ENCODE data around the gene CTSO. TPM values are rescaled to one million over a fixed set of nuclear protein-coding genes. Genes with fewer than 3 reads are reported as not detected.
"Not testable (repeated sequence)": the region's sequence is repeated elsewhere in the genome, so short reads cannot be mapped to it uniquely, and the experiment has no call there.

CTSO gene
- total RNA-seq, 2 donors from 2014 or later, result 11.4 to 16.7 TPM

DNA sequence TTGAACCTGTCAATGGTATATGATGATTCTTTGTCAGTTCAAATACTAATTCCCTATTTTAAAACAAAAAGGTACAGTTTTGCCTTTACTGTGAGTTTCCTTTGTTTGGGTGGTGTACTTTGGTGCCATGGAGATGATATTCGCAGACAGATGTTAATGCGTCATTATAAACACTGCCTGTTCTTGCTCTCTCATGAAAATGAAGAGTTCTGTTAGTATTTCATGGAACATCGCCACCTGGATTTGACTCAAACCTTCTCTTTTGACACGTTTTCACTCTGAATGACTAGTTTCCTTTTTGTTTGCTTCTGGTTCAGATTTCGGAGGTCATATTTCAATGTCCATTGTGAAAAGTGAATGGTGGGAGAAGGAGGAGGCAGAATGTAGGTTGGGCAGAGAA is 6.9 kb upstream of the CTSO start:
- ATAC-seq, result no peak
- intact Hi-C loops (cut with DNase I, micrococcal nuclease), result no loop called here
- no peak for DNase-seq

DNA sequence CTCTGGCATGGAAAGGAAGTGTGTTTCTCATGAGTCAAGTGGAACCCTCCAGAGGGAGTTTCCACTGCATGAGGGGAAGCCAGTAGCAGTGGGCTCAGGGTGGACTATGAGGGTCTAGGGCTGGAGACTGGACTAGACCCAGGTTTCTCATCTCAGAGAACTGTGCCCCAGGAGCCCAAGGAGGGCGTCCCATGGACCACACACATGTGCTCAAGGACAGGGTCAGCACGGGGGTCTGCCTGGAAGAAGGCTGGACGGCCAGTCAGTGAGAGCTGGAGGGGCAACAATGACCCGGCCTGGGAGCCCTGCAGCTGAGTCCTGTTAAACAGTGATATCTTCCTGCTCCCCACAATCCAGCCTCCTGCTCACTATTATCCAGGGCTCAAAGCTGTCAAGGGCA is 5.8 kb upstream of the CTSO start:
- intact Hi-C loops (cut with DNase I, micrococcal nuclease), result loop anchor here in 1 of 2 donors (10.0 kb wide), 1 partner anchor 555 kb away; no protein-coding TSS in a partner anchor
- ATAC-seq (no peak), DNase-seq (no peak)

DNA sequence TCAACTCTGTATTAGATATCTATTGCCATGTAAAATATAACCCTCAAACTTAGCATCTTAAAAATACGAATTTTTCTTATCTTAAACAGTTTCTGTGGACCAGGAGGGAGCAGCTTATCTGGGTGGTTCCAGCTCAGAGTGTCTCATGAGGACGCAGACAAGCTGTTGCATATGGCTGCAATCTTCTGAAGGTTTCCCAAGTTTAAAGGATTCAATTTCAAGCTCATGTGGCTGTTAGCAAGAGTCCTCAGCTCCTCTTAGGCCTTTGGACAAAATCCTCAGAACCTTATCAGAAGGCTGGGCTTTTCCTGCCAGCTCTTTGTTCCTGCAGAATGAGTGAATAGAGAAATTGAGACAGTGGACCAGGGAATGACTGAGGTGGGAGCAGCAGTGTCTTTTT is 2.8 kb upstream of the CTSO start:
- intact Hi-C loops (cut with DNase I, micrococcal nuclease), result loop anchor here in 1 of 2 donors (10.0 kb wide), 1 partner anchor 552 kb away; no protein-coding TSS in a partner anchor
- DNase-seq, result no peak
- no peak for ATAC-seq

DNA sequence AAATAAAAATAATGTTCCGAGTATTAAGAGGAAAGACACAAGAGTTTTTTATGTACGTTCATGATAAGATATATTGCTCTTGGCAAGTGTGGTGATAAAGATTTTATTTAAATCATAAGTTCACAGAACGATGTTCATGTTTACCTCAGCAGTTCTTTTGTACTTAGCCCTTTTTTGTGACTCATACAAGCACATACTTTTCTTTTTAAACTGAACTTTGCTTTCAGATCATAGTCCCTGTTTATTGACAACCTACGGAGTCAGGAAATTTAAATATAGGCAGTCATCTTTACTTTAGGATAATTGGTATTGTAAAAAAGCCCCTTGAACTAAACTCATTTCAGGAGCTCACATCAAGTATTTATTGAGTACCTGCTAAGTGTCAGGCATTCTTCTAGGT is 1.3 kb upstream of the CTSO start:
- DNase-seq (no peak), ATAC-seq (peak; percentile 79)
- intact Hi-C loops (cut with DNase I, micrococcal nuclease), result loop anchor here in 1 of 2 donors (10.0 kb wide), 1 partner anchor 550 kb away; no protein-coding TSS in a partner anchor

DNA sequence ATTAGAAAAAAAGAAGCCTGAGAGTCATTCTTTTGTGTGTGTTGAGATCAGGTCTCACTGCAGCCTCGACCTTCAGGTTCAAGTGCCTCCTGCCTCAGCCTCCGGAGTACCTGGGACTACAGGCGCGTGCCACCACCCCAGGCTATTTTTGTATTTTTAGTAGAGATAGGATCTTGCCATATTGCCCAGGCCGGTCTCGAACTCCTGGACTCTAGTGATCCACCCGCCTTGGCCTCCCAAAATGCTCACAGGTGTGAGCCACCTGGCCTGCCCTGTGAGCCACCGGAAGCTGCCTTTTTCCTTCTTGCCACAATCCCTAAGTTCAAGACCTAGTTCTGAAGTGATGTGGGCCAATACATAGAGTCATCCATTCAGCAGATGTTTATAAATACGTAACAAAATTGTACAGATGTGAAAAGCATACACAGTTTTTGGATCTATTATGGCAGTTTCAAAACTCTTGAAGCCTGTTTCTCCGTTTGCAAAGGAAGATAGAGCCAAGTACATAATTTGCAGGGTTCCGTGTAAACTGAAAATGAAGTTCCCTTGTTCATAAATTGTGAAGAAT is 536 bp upstream of the CTSO start:
- intact Hi-C loops (cut with DNase I, micrococcal nuclease), result loop anchor here in 1 of 2 donors (10.0 kb wide), 1 partner anchor 549 kb away; no protein-coding TSS in a partner anchor
- peak; percentile 3 for ATAC-seq
- DNase-seq, result peak in 1 of 2 donors; percentile 11

DNA sequence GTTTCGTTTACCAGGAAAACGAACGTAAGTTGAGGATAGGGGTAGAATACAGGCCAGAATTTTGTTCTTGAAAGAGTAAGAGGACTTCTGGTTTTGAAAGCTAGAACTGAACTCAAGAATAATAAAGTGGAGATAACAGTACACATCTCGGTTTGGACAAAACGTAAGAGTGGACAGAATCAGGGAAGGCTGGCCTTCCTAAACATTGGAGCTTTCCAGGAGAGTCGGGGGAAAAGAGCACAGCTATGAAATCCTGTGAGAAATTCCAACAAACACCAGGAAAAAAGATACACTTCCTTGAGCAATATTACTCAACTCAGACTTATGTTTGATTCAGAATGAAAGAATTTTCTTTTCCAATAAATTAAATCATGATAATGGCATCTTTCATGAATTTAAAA is 1.2 kb downstream of the CTSO start:
- intact Hi-C loops (cut with DNase I, micrococcal nuclease), result loop anchor here in 1 of 2 donors (10.0 kb wide), 1 partner anchor 548 kb away; no protein-coding TSS in a partner anchor
- DNase-seq (no peak), ATAC-seq (no peak)

DNA sequence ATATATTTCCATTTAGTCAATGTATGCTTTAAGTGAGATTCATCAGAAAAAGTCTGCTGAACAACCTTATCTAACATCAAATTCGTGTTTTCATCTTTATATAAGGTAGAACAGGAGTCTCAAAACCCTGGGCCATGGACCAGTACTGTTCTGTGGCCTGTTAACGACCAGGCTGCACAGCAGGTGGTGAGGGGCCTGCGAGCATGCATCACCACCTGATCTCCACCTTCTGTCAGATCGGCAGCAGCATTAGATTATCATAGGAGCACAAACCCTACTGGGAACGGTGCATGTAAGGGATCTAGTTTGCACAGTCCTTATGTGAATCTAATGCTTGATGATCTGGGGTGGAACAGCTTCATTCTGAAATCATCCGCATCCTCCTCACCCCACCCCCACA is 3.2 kb downstream of the CTSO start:
- DNase-seq (no peak), ATAC-seq (no peak)
- intact Hi-C loops (cut with DNase I, micrococcal nuclease), result loop anchor here in 1 of 2 donors (10.0 kb wide), 1 partner anchor 546 kb away; no protein-coding TSS in a partner anchor

DNA sequence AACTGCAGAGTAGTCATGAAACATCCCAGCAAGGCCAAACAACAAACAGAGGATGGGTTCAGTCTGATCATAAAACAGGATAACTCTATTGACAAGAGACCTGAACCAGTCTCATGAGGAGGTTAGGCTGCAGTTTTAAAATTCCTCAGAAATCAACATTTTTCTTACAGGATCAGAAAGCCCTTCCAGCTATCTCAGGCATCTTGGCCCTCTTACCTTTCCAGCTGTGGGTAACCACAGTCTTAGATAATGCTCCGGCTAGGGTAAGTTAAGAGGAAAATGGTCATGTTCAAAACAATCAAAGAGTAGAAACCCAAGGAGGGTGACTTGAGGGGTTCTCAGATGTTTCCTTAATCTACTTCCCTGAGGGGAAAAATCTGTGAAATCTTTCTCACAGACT is 5.1 kb downstream of the CTSO start:
- intact Hi-C loops (cut with DNase I, micrococcal nuclease), result loop anchor here in 1 of 2 donors (5.0 kb wide), 1 partner anchor 136 kb away; no protein-coding TSS in a partner anchor
- no peak for ATAC-seq
- no peak for DNase-seq

DNA sequence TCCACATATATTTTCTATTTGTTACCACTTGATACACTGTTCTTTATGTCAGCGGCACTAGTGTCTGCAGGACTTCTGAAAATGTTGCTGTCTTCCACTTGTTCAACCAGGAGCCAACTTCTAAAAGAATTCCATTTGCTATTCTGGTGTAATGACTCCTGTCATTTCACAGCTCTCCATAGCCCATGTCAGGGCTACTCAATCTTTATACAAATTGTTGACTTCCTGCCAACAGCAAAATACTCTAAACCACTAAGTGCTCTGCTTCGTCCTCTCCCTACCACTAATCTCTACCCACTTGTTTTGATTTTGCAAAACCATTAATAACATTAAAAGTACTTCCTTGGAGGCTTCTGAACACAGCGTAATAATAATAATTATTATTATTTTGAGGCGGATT is 7.2 kb downstream of the CTSO start:
- DNase-seq (no peak), ATAC-seq (no peak)
- intact Hi-C loops (cut with DNase I, micrococcal nuclease), result loop anchor here in 1 of 2 donors (5.0 kb wide), 1 partner anchor 134 kb away; no protein-coding TSS in a partner anchor

DNA sequence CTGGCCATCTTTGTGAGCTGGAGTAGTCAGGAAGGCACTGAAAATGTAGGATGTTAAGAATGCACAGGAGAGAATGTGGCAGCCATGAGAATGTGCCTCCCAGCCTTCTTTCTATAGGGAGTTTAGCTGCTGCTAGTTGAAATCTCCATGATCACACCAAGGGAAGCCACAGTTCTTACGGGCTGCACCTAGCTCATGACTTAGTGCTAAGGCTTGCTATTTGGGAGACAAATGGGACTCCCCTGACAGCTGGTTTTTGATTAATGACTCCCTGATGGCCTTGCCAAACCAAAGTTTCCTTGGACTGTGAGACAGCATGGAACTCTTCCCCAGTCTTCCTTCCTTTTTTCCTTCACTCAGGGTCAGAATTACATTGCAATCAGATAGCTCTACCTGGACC is 9.2 kb downstream of the CTSO start:
- no peak for DNase-seq
- intact Hi-C loops (cut with DNase I, micrococcal nuclease), result no loop called here
- ATAC-seq, result no peak

DNA sequence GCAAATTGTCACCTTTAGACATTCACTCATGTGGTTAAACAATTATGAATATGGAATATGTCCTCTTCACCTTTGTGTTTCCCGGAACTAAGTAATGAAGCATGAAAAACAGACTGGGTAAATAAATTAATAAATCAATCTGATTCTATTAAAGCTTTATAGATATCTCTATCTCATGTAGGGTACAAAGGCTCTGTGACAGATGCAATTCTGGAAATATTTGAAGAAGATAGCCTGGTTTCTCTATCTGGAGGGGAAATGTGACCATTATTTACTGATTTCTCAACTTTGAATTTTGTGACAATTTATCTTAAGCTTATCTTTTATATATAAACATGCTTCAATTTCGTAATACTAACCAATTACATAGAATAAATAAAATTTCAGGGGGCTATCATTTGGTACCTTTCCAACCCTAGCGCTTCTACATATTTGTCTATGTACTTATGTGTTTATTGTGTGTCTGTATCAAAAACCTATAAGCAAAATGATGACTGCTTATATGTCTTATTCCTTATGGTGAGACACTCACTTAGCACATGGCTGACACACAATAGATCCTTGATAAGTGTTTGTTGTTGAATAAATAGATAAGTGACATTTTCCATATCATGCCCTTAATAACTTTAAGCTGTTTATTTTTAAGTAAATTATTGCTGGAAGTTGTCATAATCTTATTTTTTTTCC is 9.9 kb downstream of the CTSO start:
- ATAC-seq, result no peak
- no peak for DNase-seq
- intact Hi-C loops (cut with DNase I, micrococcal nuclease), result no loop called here

DNA sequence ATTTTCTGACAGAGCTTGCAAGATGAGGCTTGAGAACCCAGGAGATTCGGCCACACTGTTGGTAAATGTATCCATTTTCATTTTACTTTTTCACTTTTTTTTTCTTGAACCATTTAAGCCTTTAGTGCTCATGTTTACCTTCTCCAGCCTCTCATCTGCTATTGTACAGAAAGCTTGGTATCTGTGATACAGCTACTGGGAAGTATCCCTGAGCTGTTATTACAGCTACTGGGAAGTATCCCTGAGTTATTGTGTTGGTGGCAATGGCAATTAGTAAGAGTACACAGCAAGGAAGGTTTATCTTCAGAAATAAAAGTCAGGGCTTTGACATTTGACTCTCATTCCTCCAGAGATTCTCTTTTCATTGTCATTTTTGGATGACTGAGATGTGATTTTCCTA is 11.8 kb downstream of the CTSO start:
- DNase-seq, result no peak
- no peak for ATAC-seq
- intact Hi-C loops (cut with DNase I, micrococcal nuclease), result no loop called here

DNA sequence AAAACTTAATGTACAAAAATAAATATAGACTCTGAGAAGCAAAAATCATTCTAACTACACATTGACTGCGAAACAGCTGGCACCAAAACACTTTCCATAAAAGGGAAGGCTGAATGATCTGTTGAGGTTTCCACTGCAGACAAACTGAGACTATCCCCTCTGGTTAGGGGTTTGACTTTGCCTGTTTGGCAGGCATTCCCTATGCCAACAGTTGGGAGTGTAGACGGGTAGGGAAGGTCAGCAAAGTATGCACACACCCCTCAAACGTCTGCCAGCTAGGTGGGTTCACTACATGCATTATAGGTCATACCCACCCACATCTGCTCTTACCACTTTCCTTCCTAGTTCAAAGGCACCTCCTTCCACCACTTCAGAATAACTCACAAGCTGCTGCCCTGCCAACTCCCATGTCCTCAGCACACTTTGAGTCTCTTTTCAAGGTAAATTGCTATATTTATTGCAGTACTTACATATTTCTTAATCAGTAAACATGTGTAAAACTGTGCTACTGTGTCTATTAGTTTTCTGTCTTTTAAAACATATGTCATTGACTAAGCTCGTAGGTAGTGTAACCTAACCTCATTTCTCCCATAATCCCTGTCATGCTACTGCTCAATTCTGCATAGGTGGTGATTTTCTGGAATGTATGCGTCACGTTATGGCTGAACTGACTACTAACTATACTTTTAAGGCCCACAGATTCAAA is 12.4 kb downstream of the CTSO start:
- DNase-seq, result no peak
- intact Hi-C loops (cut with DNase I, micrococcal nuclease), result no loop called here
- ATAC-seq, result peak; percentile 16

DNA sequence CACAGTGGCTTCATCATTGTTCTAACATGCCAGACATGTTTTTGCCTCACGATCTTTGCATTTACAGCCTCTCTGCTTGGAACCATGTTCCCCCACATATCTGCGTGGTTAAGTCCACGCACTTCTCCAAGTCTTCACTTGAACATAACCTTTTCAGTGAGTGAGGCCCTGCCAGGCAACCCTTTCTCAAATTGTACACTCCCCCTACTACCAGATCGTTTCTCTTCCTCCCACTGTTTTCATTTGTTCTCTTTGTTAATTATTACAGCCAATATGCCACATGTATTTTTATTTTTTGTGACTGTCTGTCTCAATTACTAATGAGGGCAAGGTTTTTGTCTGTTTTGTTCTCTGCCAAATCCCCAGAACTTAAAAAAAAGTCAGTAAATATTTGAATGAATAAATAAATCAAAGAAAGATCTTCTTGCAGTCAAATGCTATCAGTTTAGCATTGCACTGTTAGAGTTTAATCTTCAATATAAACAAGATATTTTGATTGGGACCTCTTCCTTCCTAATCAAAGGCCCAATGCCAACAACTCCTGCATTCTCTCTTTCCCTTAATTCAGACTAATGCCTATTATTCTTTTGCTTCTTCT is 18.2 kb downstream of the CTSO start:
- no peak for ATAC-seq
- intact Hi-C loops (cut with DNase I, micrococcal nuclease), result no loop called here
- DNase-seq, result no peak

DNA sequence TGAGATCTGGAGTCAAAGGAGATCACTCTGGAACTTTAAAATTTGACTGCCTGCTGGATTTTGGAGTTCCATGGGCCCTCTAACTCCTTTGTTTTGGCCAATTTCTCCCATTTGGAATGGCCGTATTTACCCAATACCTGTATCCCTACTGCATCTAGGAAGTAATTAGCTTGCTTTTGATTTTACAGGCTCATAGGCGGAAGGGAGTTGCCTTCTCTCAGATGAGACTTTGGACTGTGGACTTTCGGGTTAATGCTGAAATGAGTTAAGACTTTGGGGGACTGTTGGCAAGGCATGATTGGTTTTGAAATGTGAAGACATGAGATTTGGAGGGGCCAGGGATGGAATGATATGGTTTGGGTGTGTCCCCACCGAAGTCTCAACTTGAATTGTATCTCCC is 19.0 kb downstream of the CTSO start:
- ATAC-seq; intact Hi-C loops (cut with DNase I, micrococcal nuclease); DNase-seq: not testable (repeated sequence)

DNA sequence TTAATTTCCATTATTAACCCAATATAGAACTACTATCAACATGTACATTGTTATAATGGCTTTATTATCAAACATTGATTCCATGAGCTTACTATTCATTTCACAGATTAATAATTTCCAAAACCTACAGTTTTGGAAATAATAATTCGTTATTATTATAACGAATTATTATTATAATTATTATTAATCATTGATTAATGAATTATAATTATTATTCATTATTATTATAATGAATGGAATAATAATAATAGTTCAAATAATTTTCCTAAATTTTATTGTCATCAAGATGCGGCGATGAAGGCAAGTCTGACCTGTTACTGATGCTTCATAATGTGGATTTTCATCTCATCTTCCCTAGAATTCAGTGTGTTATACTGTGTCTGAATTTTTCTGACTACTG is 22.0 kb downstream of the CTSO start:
- intact Hi-C loops (cut with DNase I, micrococcal nuclease), result no loop called here
- ATAC-seq (no peak), DNase-seq (no peak)

DNA sequence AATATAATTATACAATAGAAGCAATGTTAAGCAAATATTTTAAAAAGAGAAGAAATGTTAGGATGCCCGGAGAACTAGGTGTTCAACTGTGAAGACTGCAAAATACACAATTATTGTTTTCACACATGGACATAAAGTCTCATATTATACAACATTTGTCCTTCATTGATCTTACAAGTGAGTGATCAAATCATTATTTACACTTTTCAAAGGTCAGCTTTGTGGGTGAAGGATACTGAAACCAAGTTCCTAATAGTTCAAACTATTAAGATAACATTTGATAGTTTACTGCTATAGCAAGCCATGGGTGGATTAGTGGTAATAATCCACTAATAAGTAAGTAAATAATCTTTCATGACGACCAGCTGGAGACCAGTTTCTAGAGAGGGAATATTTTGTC is 23.3 kb downstream of the CTSO start:
- intact Hi-C loops (cut with DNase I, micrococcal nuclease), result no loop called here
- ATAC-seq (no peak), DNase-seq (no peak)

DNA sequence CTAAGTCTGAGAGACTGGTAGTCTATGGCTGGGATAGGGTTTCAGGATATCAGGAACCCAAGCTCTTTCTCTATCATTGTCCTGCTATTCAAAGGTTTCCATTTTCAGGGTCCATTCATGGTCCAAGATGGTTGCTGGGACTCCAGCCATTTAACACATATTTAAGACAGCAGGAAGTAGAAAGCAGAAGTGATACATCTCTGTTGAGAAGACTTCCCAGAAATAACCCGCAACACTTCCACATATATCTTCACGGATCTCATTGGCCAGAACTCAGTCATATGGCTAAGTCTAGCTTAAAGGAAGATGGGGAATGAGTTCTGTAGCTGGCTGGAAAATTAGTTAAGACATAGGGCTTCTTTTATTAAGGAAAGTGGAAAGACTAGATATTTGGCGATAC is 23.8 kb downstream of the CTSO start:
- DNase-seq (no peak), ATAC-seq (no peak)
- intact Hi-C loops (cut with DNase I, micrococcal nuclease), result no loop called here

DNA sequence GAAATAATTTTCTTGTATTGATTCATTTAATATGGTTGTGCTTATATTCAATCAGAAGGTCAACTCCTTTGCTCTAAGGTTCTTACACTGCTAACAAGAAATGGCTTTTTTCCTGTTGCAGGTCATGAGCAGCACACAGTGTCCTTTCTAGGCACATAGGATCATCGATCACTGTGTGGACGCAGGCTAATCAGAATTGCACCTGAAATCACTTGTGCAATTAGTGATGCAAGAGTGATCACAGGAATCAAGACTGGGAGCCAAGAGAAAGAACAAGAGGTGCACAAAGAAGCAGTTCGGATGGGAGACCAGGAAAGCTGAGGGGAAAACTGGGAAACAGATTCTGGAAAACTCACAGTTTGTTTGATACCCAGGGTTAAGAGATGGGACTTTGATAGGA is 29.0 kb downstream of the CTSO start:
- DNase-seq, result no peak
- ATAC-seq, result no peak
- intact Hi-C loops (cut with DNase I, micrococcal nuclease), result no loop called here

Data from left colon (tissue), 2 donors.